ENCODE measurements around the gene TSHR.

Gene TSHR

GRCh38 chr14:80956922-80957321 lies 1.5 kb downstream of the TSHR start:
- Histone ChIP-seq H3K4me2 (peak overlapping the region; percentile 36 to 99 (median 76); a peak in 20 of 22 replicates), H3K27ac (peak overlapping the region in 5 of 11 experiments; percentile 8 to 83 (median 30); a peak in 7 of 22 replicates), H3K27me3 (no peaks in the 10 kb centered on the region), H3K4me1 (peaks cover 23 to 61% (median 48%) of the 10 kb centered on the region in 10 experiments), H3K36me3 (no peaks in the 10 kb centered on the region), H3K9me3 (replicated peaks in 1 of 11) (no peaks in the 10 kb centered on the region), H3K4me3 (no peak overlapping the region), H3K9ac (no peak overlapping the region), H4K20me1 (no peaks in the 10 kb centered on the region)
- TF ChIP-seq Cebpa-rat (IDR thresholded peaks at IDR 0.05), result no peak

DNA sequence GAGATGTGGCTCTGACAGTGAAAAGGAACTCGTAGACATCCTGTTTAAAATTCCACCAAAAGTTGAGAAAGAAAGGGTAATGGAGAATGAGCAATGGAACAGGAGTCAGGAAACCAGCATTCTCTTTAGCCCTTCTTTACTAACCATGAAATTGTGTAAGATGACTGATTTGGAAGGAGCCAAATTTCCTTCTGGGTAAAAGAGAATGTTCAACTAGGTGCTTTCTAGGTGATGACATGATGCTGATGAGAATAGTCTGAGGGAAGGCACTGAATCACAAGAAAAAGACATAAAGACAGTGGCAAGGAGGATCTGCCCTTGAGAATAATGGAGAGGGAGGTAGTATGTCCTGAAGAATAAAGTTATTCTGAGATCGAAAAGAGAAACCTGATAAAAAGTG lies 2.2 kb downstream of the TSHR start:
- Histone ChIP-seq H3K27me3 (no peaks in the 10 kb centered on the region), H3K9me3 (replicated peaks in 1 of 11) (no peaks in the 10 kb centered on the region), H3K9ac (no peak overlapping the region), H3K36me3 (no peaks in the 10 kb centered on the region), H3K4me3 (no peak overlapping the region), H3K4me1 (peaks cover 23 to 61% (median 48%) of the 10 kb centered on the region in 10 experiments), H3K4me2 (peak overlapping the region in 9 of 11 experiments; percentile 37 to 99 (median 77); a peak in 13 of 22 replicates), H4K20me1 (no peaks in the 10 kb centered on the region), H3K27ac (peak overlapping the region in 4 of 11 experiments; percentile 8 to 83 (median 55); a peak in 6 of 22 replicates)
- no peak for TF ChIP-seq Cebpa-rat (IDR thresholded peaks at IDR 0.05)

DNA sequence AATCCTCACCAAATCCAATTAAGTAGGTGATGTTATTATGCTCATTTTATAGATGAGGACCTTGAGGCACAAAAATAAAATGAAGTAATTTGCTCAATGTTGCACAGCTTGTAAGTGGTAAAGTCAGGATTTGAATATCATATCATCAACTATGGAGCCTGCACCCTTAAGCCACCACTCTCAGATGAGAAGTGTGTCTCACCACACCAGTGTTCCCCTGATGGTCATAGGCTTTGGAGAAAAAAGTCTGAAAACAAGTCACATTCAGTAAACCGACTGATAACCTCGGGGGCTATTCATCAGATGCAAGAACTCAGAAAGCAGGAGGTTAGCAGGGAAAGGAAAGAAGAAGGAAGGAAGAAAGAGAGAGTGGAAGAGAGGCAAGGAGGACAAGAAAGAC lies 2.8 kb downstream of the TSHR start:
- Histone ChIP-seq H3K9me3 (replicated peaks in 1 of 11) (no peaks in the 10 kb centered on the region), H3K27me3 (no peaks in the 10 kb centered on the region), H4K20me1 (no peaks in the 10 kb centered on the region), H3K4me1 (peaks cover 23 to 61% (median 48%) of the 10 kb centered on the region in 10 experiments), H3K4me2 (peak overlapping the region in 8 of 11 experiments; percentile 25 to 99 (median 76); a peak in 10 of 22 replicates), H3K27ac (peak overlapping the region in 6 of 11 experiments; percentile 61 to 83 (median 70); a peak in 12 of 22 replicates), H3K4me3 (no peak overlapping the region), H3K36me3 (no peaks in the 10 kb centered on the region), H3K9ac (peak overlapping the region in 1 of 11 experiments; percentile 62; a peak in 1 of 22 replicates)
- no peak for TF ChIP-seq Cebpa-rat (IDR thresholded peaks at IDR 0.05)

GRCh38 chr14:80958939-80959338 lies 3.5 kb downstream of the TSHR start:
- Histone ChIP-seq H4K20me1 (no peaks in the 10 kb centered on the region), H3K4me3 (no peak overlapping the region), H3K9ac (peak overlapping the region in 5 of 11 experiments; percentile 27 to 70 (median 57); a peak in 9 of 22 replicates), H3K9me3 (replicated peaks in 1 of 11) (no peaks in the 10 kb centered on the region), H3K27ac (peak overlapping the region in 8 of 11 experiments; percentile 24 to 83 (median 66); a peak in 15 of 22 replicates), H3K4me2 (peak overlapping the region; percentile 43 to 99 (median 68)), H3K36me3 (no peaks in the 10 kb centered on the region), H3K4me1 (peaks cover 23 to 61% (median 48%) of the 10 kb centered on the region in 10 experiments), H3K27me3 (no peaks in the 10 kb centered on the region)
- TF ChIP-seq Cebpa-rat (IDR thresholded peaks at IDR 0.05), result no peak

DNA sequence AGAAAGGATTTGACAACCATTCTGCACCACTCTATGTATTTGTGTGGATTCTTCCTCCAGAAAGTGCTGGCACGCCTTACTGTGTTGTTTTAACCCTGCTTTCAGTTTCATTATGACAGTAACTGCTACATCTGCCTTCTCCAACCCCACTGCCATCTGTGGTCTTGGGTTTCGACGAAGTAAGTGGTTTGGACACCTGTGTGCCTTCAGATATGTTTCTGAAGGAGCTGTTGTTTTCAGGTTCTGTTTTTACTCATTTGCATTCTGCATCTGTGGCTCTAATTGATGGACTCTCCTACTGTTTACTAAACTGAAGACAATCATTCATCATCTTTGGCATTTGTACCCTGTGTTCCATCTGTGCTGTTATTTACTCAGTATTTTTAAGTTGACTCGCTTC lies 4.1 kb downstream of the TSHR start:
- H3K4me1 ChIP-seq, result peaks cover 23 to 61% (median 48%) of the 10 kb centered on the region in 10 experiments
- peak overlapping the region in 2 of 10 experiments; percentile 0 to 10; a peak in 1 of 20 replicates for H3K4me3 ChIP-seq

GRCh38 chr14:80965037-80965436 lies 9.6 kb downstream of the TSHR start:
- Histone ChIP-seq H3K4me1 (peaks cover 0 to 10% (median 3%) of the 10 kb centered on the region in 10 experiments; a peak in 15 of 20 replicates), H4K20me1 (no peaks in the 10 kb centered on the region), H3K9ac (no peak overlapping the region), H3K4me2 (no peak overlapping the region), H3K9me3 (replicated peaks in 1 of 11) (no peaks in the 10 kb centered on the region), H3K4me3 (no peak overlapping the region), H3K27me3 (no peaks in the 10 kb centered on the region), H3K27ac (no peak overlapping the region), H3K36me3 (no peaks in the 10 kb centered on the region)
- TF ChIP-seq Cebpa-rat (IDR thresholded peaks at IDR 0.05), result no peak

More for the DNA sequence above, 4.1 kb downstream of the TSHR start:
- no peaks in the 10 kb centered on the region for H4K20me1 ChIP-seq
- no peaks in the 10 kb centered on the region for H3K36me3 ChIP-seq
- peak overlapping the region in 8 of 11 experiments; percentile 24 to 83 (median 66); a peak in 16 of 22 replicates for H3K27ac ChIP-seq
- no peaks in the 10 kb centered on the region for H3K27me3 ChIP-seq
- H3K9me3 ChIP-seq (replicated peaks in 1 of 11), result no peaks in the 10 kb centered on the region
- no peak for TF ChIP-seq Cebpa-rat (IDR thresholded peaks at IDR 0.05)
- peak overlapping the region; percentile 43 to 99 (median 68) for H3K4me2 ChIP-seq
- peak overlapping the region in 5 of 11 experiments; percentile 27 to 70 (median 57); a peak in 8 of 22 replicates for H3K9ac ChIP-seq

- TF ChIP-seq Cebpa-rat (IDR thresholded peaks at IDR 0.05), result no peak
- no peaks in the 10 kb centered on the region for H3K36me3 ChIP-seq
- peak overlapping the region in 10 of 11 experiments; percentile 3 to 65 (median 45); a peak in 18 of 22 replicates for H3K4me2 ChIP-seq
- H3K9me3 ChIP-seq (replicated peaks in 1 of 11), result peaks cover 0 to 17% (median 8%) of the 10 kb centered on the region in 11 experiments; a peak in 9 of 22 replicates
- no peaks in the 10 kb centered on the region for H3K27me3 ChIP-seq
- no peaks in the 10 kb centered on the region; a peak in 1 of 22 replicates for H4K20me1 ChIP-seq
- no peak overlapping the region for H3K4me3 ChIP-seq
- peaks cover 0 to 48% (median 38%) of the 10 kb centered on the region in 10 experiments; a peak in 16 of 20 replicates for H3K4me1 ChIP-seq
- H3K9ac ChIP-seq, result peak overlapping the region in 3 of 11 experiments; percentile 21 to 50 (median 29); a peak in 5 of 22 replicates
- H3K27ac ChIP-seq, result peak overlapping the region in 6 of 11 experiments; percentile 38 to 73 (median 58); a peak in 10 of 22 replicates
Measured at GRCh38 chr14:80973931-80974641, 18.7 kb downstream of the TSHR start.

GRCh38 chr14:80974679-80975078 lies 19.3 kb downstream of the TSHR start:
- peaks cover 0 to 17% (median 8%) of the 10 kb centered on the region in 11 experiments; a peak in 9 of 22 replicates for H3K9me3 ChIP-seq (replicated peaks in 1 of 11)

GRCh38 chr14:80977221-80977620 lies 21.8 kb downstream of the TSHR start:
- no peak overlapping the region for H3K9ac ChIP-seq
- no peak for TF ChIP-seq Cebpa-rat (IDR thresholded peaks at IDR 0.05)
- no peaks in the 10 kb centered on the region for H3K27me3 ChIP-seq
- peaks cover 0 to 60% (median 42%) of the 10 kb centered on the region in 10 experiments; a peak in 16 of 20 replicates for H3K4me1 ChIP-seq
- no peaks in the 10 kb centered on the region for H3K36me3 ChIP-seq
- H3K9me3 ChIP-seq (replicated peaks in 1 of 11), result peaks cover 0 to 24% (median 8%) of the 10 kb centered on the region in 11 experiments; a peak in 10 of 22 replicates
- H3K4me2 ChIP-seq, result peak overlapping the region in 5 of 11 experiments; percentile 49 to 79 (median 68); a peak in 6 of 22 replicates
- no peak overlapping the region for H3K4me3 ChIP-seq
- H3K27ac ChIP-seq, result peak overlapping the region in 3 of 11 experiments; percentile 62 to 69 (median 67); a peak in 5 of 22 replicates
- H4K20me1 ChIP-seq, result no peaks in the 10 kb centered on the region; a peak in 1 of 22 replicates

More at GRCh38 chr14:80974679-80975078, 19.3 kb downstream of the TSHR start:
- TF ChIP-seq Cebpa-rat (IDR thresholded peaks at IDR 0.05), result no peak
- Histone ChIP-seq H4K20me1 (no peaks in the 10 kb centered on the region; a peak in 1 of 22 replicates), H3K36me3 (no peaks in the 10 kb centered on the region), H3K27me3 (no peaks in the 10 kb centered on the region), H3K9ac (peak overlapping the region in 2 of 11 experiments; percentile 34 to 50; a peak in 1 of 22 replicates), H3K27ac (peak overlapping the region in 5 of 11 experiments; percentile 46 to 73 (median 60); a peak in 10 of 22 replicates), H3K4me1 (peaks cover 0 to 54% (median 39%) of the 10 kb centered on the region in 10 experiments; a peak in 16 of 20 replicates), H3K4me3 (no peak overlapping the region), H3K4me2 (peak overlapping the region in 9 of 11 experiments; percentile 11 to 65 (median 52); a peak in 17 of 22 replicates)
